DOHH2 (cell line): ENCODE data around the gene SPATA6L.
A peak's percentile ranks its signal among the peaks of the same experiment; 100 is the strongest.

Source experiments
- H3F3A ChIP-seq: fragments of 200-600 bp; sonication (generic), shearing (Covaris generic); 2 replicates; pipeline ENCODE4 v1.6.0; 2016; ENCODE audit warnings: antibody characterized with exemption, mild to moderate bottlenecking; ENCODE audit not compliant: control insufficient read depth, insufficient read depth
- H3K27ac ChIP-seq: fragments of 200-600 bp; sonication (generic); 2 replicates; pipeline ENCODE4 v1.5.1; 2014; ENCODE audit warnings: low read depth, mild to moderate bottlenecking, low read length, moderate library complexity
- H3K27me3 ChIP-seq: fragments of 200-600 bp; sonication (generic); 2 replicates; pipeline ENCODE4 v1.6.1; 2014; ENCODE audit warnings: mild to moderate bottlenecking, low read length, mixed read lengths; ENCODE audit not compliant: control insufficient read depth
- H3K36me3 ChIP-seq: fragments of 200-600 bp; sonication (generic); 2 replicates; pipeline ENCODE4 v1.6.1; 2014; ENCODE audit warnings: mild to moderate bottlenecking, low read length, moderate library complexity, mixed read lengths; ENCODE audit not compliant: control insufficient read depth
- H3K4me1 ChIP-seq: fragments of 200-600 bp; sonication (generic); 2 replicates; pipeline ENCODE4 v1.6.1; 2014; ENCODE audit warnings: mild to moderate bottlenecking, low read length, mixed read lengths; ENCODE audit not compliant: control insufficient read depth
- H3K4me2 ChIP-seq: fragments of 200-600 bp; sonication (generic); 2 replicates; pipeline ENCODE4 v1.6.0; 2014; ENCODE audit warnings: mild to moderate bottlenecking, low read length, moderate library complexity
- H3K4me3 ChIP-seq: fragments of 200-600 bp; sonication (generic); 2 replicates; pipeline ENCODE4 v1.5.1; 2014; ENCODE audit warnings: mild to moderate bottlenecking, low read length, mixed read lengths
- H3K79me2 ChIP-seq: fragments of 200-600 bp; sonication (generic); 2 replicates; pipeline ENCODE4 v1.6.1; 2014; ENCODE audit warnings: mild to moderate bottlenecking, low read length, mixed read lengths; ENCODE audit not compliant: control insufficient read depth
- H3K9me2 ChIP-seq: fragments of 200-600 bp; sonication (generic); replicated peaks from 2 replicates; pipeline ENCODE4 v1.6.1; 2014; ENCODE audit warnings: mild to moderate bottlenecking, low read length, mixed read lengths; ENCODE audit not compliant: control insufficient read depth
- H3K9me3 ChIP-seq: fragments of 200-600 bp; sonication (generic); 2 replicates; pipeline ENCODE4 v1.6.1; 2014; ENCODE audit warnings: antibody characterized with exemption, low read length, mixed read lengths; ENCODE audit not compliant: control insufficient read depth, insufficient read depth
- H4K20me1 ChIP-seq: fragments of 200-600 bp; sonication (generic); 2 replicates; pipeline ENCODE4 v1.6.0; 2014; ENCODE audit warnings: low read depth, mild to moderate bottlenecking, antibody characterized with exemption, low read length, moderate library complexity; ENCODE audit not compliant: control insufficient read depth, insufficient read depth
- CTCF ChIP-seq: fragments of 200-600 bp; sonication (generic); IDR thresholded peaks from one replicate; pipeline ENCODE4 v1.5.1; 2014; ENCODE audit warnings: antibody characterized with exemption, mild to moderate bottlenecking, low read depth, low read length; ENCODE audit not compliant: poor library complexity, severe bottlenecking
- EZH2phosphoT487 ChIP-seq: fragments of 200-600 bp; sonication (generic); IDR thresholded peaks from 2 replicates; pipeline ENCODE4 v1.6.1; 2017; ENCODE audit warnings: borderline replicate concordance, mild to moderate bottlenecking, antibody characterized with exemption, low read length, moderate library complexity, mixed read lengths

SPATA6L gene

GRCh38 chr9:4667681-4668080 lies 1.4 kb upstream of the SPATA6L start:
- Histone ChIP-seq H4K20me1 (no peaks in the 10 kb centered on the region), H3K27me3 (peaks cover 5% of the 10 kb centered on the region), H3F3A (peaks cover 8% of the 10 kb centered on the region; the same call in 1 of the 2 replicates), H3K4me2 (no peak overlapping the region), H3K9me3 (no peaks in the 10 kb centered on the region), H3K4me3 (no peak overlapping the region), H3K9me2 (no peaks in the 10 kb centered on the region), H3K27ac (no peak overlapping the region), H3K36me3 (no peaks in the 10 kb centered on the region), H3K4me1 (peaks cover 52% of the 10 kb centered on the region), H3K79me2 (peaks cover 13% of the 10 kb centered on the region)
- TF ChIP-seq CTCF (no peak), EZH2phosphoT487 (no peak)

- peak overlapping the region; percentile 98 for H3K4me2 ChIP-seq
- H3K9me2 ChIP-seq: no peaks in the 10 kb centered on the region
- peak overlapping the region; percentile 96 for H3K4me3 ChIP-seq
- H4K20me1 ChIP-seq: no peaks in the 10 kb centered on the region
- H3K79me2 ChIP-seq: peaks cover 17% of the 10 kb centered on the region
- H3K4me1 ChIP-seq: peaks cover 58% of the 10 kb centered on the region
- TF ChIP-seq EZH2phosphoT487: no peak
- TF ChIP-seq CTCF: no peak
- peaks cover 5% of the 10 kb centered on the region for H3K27me3 ChIP-seq
- peaks cover 8% of the 10 kb centered on the region; the same call in 1 of the 2 replicates for H3F3A ChIP-seq
- no peaks in the 10 kb centered on the region for H3K9me3 ChIP-seq
- H3K27ac ChIP-seq: no peak overlapping the region
- H3K36me3 ChIP-seq: no peaks in the 10 kb centered on the region
Measured at GRCh38 chr9:4665357-4665756, 923 bp downstream of the SPATA6L start.

- H3F3A ChIP-seq: peaks cover 8% of the 10 kb centered on the region; the same call in 1 of the 2 replicates
- H3K4me1 ChIP-seq: peaks cover 58% of the 10 kb centered on the region
- peaks cover 17% of the 10 kb centered on the region for H3K79me2 ChIP-seq
- H4K20me1 ChIP-seq: no peaks in the 10 kb centered on the region
- peak overlapping the region; percentile 98 for H3K4me2 ChIP-seq
- H3K9me3 ChIP-seq: no peaks in the 10 kb centered on the region
- TF ChIP-seq EZH2phosphoT487 (no peak), CTCF (no peak)
- peak overlapping the region; percentile 96 for H3K4me3 ChIP-seq
- H3K27me3 ChIP-seq: peaks cover 5% of the 10 kb centered on the region
- H3K27ac ChIP-seq: no peak overlapping the region
- no peaks in the 10 kb centered on the region for H3K9me2 ChIP-seq
- no peaks in the 10 kb centered on the region for H3K36me3 ChIP-seq
Measured at GRCh38 chr9:4663956-4664355, 2.3 kb downstream of the SPATA6L start.
